GM12864 (cell line): ENCODE measurements around the gene C14orf119.
A peak's percentile ranks its signal among the peaks of the same experiment; 100 is the strongest.

Experiments used
- DNase-seq: peaks from one replicate; pipeline ENCODE4 v3.0.0-alpha.2; 2011; ENCODE audit warnings: low read depth
- H3K4me3 ChIP-seq: 2 replicates; pipeline ENCODE4 v1.5.1; 2011; ENCODE audit warnings: mild to moderate bottlenecking, low read depth, low read length, control low read depth
- CTCF ChIP-seq: IDR thresholded peaks from 2 replicates; pipeline ENCODE4 v1.5.1; 2011; ENCODE audit warnings: low read depth, mild to moderate bottlenecking, moderate library complexity, low read length, control low read depth, inconsistent platforms; ENCODE audit errors: missing control alignments

The C14orf119 gene

GRCh38 chr14:23052182-23052623 lies 43.1 kb upstream of the C14orf119 start:
- no peak for TF ChIP-seq CTCF
- no peak overlapping the region for H3K4me3 ChIP-seq
- no peak for DNase-seq

- no peak for TF ChIP-seq CTCF
- no peak overlapping the region for H3K4me3 ChIP-seq
Observed at GRCh38 chr14:23052671-23053070, 42.6 kb upstream of the C14orf119 start.

GRCh38 chr14:23053426-23053825 lies 41.9 kb upstream of the C14orf119 start:
- no peak for DNase-seq
- no peak for TF ChIP-seq CTCF

More at GRCh38 chr14:23052671-23053070, 42.6 kb upstream of the C14orf119 start:
- no peak for DNase-seq

GRCh38 chr14:23054000-23054811 lies 41.1 kb upstream of the C14orf119 start:
- peak; percentile 58 for TF ChIP-seq CTCF
- H3K4me3 ChIP-seq, result no peak overlapping the region
- no peak for DNase-seq

More at GRCh38 chr14:23053426-23053825, 41.9 kb upstream of the C14orf119 start:
- H3K4me3 ChIP-seq, result no peak overlapping the region

GRCh38 chr14:23055147-23055550 lies 40.2 kb upstream of the C14orf119 start:
- DNase-seq, result no peak
- no peak overlapping the region for H3K4me3 ChIP-seq
- no peak for TF ChIP-seq CTCF

- TF ChIP-seq CTCF, result no peak
- DNase-seq, result no peak
- H3K4me3 ChIP-seq, result no peak overlapping the region
Observed at GRCh38 chr14:23055621-23056144, 39.6 kb upstream of the C14orf119 start.
